Ishikawa (cell line): Measurements from ENCODE around the gene PTPRO.

Experiments
- CEBPB ChIP-seq: IDR thresholded peaks from 2 replicates; pipeline ENCODE4 v1.6.1; 2012
- CREB1 ChIP-seq: IDR thresholded peaks from 2 replicates; pipeline ENCODE4 v1.6.1; 2012; ENCODE audit warnings: low read depth
- EGR1 ChIP-seq: IDR thresholded peaks from 2 replicates; pipeline ENCODE4 v1.6.1; 2012
- EP300 ChIP-seq: IDR thresholded peaks from 2 replicates; pipeline ENCODE4 v1.6.1; 2012; ENCODE audit warnings: borderline replicate concordance
- FOXM1 ChIP-seq: IDR thresholded peaks from 2 replicates; pipeline ENCODE4 v1.6.1; 2012; ENCODE audit warnings: low read depth, borderline replicate concordance
- MAX ChIP-seq: IDR thresholded peaks from 2 replicates; pipeline ENCODE4 v1.6.1; 2012
- NFIC ChIP-seq: IDR thresholded peaks from 2 replicates; pipeline ENCODE4 v1.6.1; 2012
- RAD21 ChIP-seq: IDR thresholded peaks from 2 replicates; pipeline ENCODE4 v1.6.1; 2012; ENCODE audit warnings: low read depth
- REST ChIP-seq: IDR thresholded peaks from 2 replicates; pipeline ENCODE4 v1.6.1; 2012; ENCODE audit warnings: low read depth, mild to moderate bottlenecking
- TAF1 ChIP-seq: IDR thresholded peaks from 2 replicates; pipeline ENCODE4 v1.6.1; 2012; ENCODE audit warnings: low read depth, mild to moderate bottlenecking
- TCF12 ChIP-seq: IDR thresholded peaks from 2 replicates; pipeline ENCODE4 v1.6.1; 2012; ENCODE audit warnings: low read depth
- TEAD4 ChIP-seq: IDR thresholded peaks from 2 replicates; pipeline ENCODE4 v1.6.1; 2012
- USF1 ChIP-seq: IDR thresholded peaks from 2 replicates; pipeline ENCODE4 v1.6.1; 2012
- YY1 ChIP-seq: IDR thresholded peaks from 2 replicates; pipeline ENCODE4 v1.6.1; 2012; ENCODE audit warnings: low read depth
- ZBTB7A ChIP-seq: IDR thresholded peaks from 2 replicates; pipeline ENCODE4 v1.6.1; 2012; ENCODE audit warnings: low read depth

The PTPRO gene

GRCh38 chr12:15417691-15418090 lies 95.4 kb downstream of the PTPRO start:
- TF ChIP-seq CREB1 (no peak), ZBTB7A (no peak), NFIC (no peak), MAX (no peak), YY1 (no peak), EGR1 (no peak), TCF12 (no peak)

- TF ChIP-seq CREB1 (no peak), MAX (no peak), ZBTB7A (no peak), EGR1 (no peak), REST (no peak), EP300 (no peak), TEAD4 (no peak), RAD21 (no peak), FOXM1 (no peak)
Measured at GRCh38 chr12:15423629-15424028, 101.3 kb downstream of the PTPRO start.

GRCh38 chr12:15427913-15428312 lies 105.6 kb downstream of the PTPRO start:
- TF ChIP-seq MAX (no peak), EP300 (no peak), CEBPB (no peak), USF1 (no peak), REST (no peak), CREB1 (no peak), EGR1 (no peak), TCF12 (no peak), TEAD4 (no peak), FOXM1 (no peak), RAD21 (no peak), ZBTB7A (no peak), TAF1 (no peak), NFIC (no peak), YY1 (no peak)

GRCh38 chr12:15428632-15429031 lies 106.3 kb downstream of the PTPRO start:
- no peak for TF ChIP-seq YY1
- TF ChIP-seq RAD21 = no peak
- no peak for TF ChIP-seq USF1
- TF ChIP-seq EGR1 = no peak
- TF ChIP-seq ZBTB7A = no peak
- no peak for TF ChIP-seq TAF1
- TF ChIP-seq MAX = no peak
- TF ChIP-seq CEBPB = no peak
- TF ChIP-seq EP300 = no peak
- TF ChIP-seq REST = no peak
- TF ChIP-seq NFIC = no peak
- TF ChIP-seq TCF12 = no peak
- no peak for TF ChIP-seq TEAD4
- TF ChIP-seq FOXM1 = no peak
- TF ChIP-seq CREB1 = no peak

GRCh38 chr12:15429262-15429661 lies 107.0 kb downstream of the PTPRO start:
- no peak for TF ChIP-seq FOXM1
- TF ChIP-seq NFIC = no peak
- no peak for TF ChIP-seq ZBTB7A
- no peak for TF ChIP-seq USF1
- TF ChIP-seq CEBPB = no peak
- no peak for TF ChIP-seq TCF12
- TF ChIP-seq TEAD4 = no peak
- TF ChIP-seq TAF1 = no peak
- TF ChIP-seq CREB1 = no peak
- TF ChIP-seq RAD21 = no peak
- no peak for TF ChIP-seq YY1
- TF ChIP-seq EGR1 = no peak
- no peak for TF ChIP-seq REST
- no peak for TF ChIP-seq EP300
- no peak for TF ChIP-seq MAX
